ENCODE measurements around the gene TIMELESS. TPM values are rescaled to one million over a fixed set of nuclear protein-coding genes. Genes with fewer than 3 reads are reported as not detected.

The TIMELESS gene
- total RNA-seq, 6 experiments from 2014 or later: 8.0 to 10.8 (median 9.1) TPM

DNA sequence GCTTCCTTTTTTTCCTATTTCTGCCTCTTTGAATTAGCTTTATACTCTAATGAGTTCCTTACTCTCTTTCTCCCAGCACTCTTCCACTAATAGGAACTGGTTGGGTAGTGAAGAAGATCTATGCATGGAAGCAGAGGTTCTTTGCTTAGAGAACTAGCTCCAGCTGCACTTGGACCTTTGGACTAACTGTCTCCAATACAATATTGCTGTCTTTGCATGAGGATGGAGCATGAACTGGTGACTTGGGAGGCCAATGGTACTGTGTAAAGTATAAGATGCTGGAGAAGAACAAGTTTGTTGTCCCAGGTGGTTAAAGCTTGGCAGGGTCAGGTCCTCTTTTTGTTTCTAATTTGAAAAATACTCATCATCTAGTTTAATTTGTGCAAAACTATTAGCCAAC lies 41.1 kb upstream of the TIMELESS start:
- no peak for ATAC-seq
- intact Hi-C loops (cut with DNase I): no loop called here
- no peak for DNase-seq
- no peaks in the 10 kb centered on the region for H3K9me3 ChIP-seq
- TF ChIP-seq POLR2A (IDR thresholded peaks at IDR 0.05): no peak
- TF ChIP-seq CTCF (IDR thresholded peaks at IDR 0.05): no peak
- no peak overlapping the region for H3K4me3 ChIP-seq
- no peak overlapping the region for H3K27ac ChIP-seq
- H3K27me3 ChIP-seq: no peaks in the 10 kb centered on the region
- H3K4me1 ChIP-seq: peaks cover 0 to 10% (median 2%) of the 10 kb centered on the region in 4 donors
- H3K36me3 ChIP-seq: no peaks in the 10 kb centered on the region

DNA sequence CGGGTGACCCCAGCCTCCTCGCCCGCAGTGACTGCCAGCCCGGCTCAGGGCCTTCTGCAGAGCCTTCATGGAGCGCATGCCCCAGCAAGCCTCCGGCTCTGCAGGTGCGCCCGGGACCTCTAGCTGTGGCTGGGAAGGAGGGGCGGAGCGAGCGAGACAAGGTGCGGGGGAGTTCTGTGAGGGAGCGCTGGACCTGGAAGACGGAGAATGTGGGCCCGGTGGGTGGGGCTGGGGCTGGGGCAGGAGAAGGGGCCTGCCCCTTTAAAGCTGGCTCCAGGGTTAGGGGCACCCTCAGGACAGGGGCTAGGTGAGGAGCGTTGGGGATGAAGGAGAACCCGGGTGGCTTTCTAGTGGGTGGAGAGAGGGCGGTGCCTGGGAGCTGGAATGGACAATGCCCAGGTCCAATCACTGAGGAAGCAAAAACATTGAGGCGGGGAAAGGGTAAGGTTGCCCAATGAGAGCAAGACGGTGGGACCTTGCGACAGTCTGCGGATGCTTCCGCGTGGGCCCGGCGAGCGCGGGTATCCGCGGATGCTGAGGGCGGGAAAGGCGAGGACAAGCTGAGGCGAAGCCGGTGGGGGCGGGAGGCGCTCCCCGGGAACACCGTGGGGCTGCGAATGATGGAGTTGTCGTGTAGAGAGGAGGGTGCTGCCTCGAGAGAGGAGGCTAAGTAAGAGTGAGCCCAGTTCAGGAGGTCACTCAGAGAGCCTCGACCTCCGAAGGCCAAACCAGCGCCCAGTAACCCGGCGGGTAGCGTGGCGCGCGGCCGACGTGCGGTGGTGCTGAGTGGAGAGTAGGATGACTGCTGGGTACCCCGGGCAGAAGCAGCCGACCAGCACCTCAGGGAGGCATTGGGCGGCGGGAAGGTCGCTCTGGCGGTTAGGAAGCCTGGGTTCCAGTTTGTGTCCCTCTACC lies 39.1 kb upstream of the TIMELESS start, which contains the start of gene GLS2:
Gene GLS2 (minus strand): TSS at position 121 of the 915 bp plus-strand sequence. CDS start 43 bp downstream, at position 78.
- H3K4me1 ChIP-seq: peaks cover 0 to 14% (median 2%) of the 10 kb centered on the region in 4 donors
- WGBS (ENCODE audit: insufficient coverage, low coverage, low lambda C conversion rate, missing lambda C conversion rate): 10% methylated on average over 20 of the region's 59 CpGs
- no peaks in the 10 kb centered on the region for H3K36me3 ChIP-seq
- H3K4me3 ChIP-seq: peak within 1 kb of the TSS; percentile 63 to 85 (median 76)
- TF ChIP-seq CTCF (IDR thresholded peaks at IDR 0.05) (no peak), POLR2A (IDR thresholded peaks at IDR 0.05) (peak; percentile 66)
- DNase-seq (peak; percentile 75 to 94 (median 87)), ATAC-seq (peak; percentile 88 to 95 (median 90))
- no peaks in the 10 kb centered on the region for H3K27me3 ChIP-seq
- intact Hi-C loops (cut with DNase I): no loop called here
- H3K27ac ChIP-seq: peak within 1 kb of the TSS; percentile 14 to 92 (median 75)
- H3K9me3 ChIP-seq: no peaks in the 10 kb centered on the region

- intact Hi-C loops (cut with DNase I): no loop called here
- Histone ChIP-seq H3K27ac (peak overlapping the region; percentile 14 to 92 (median 75)), H3K36me3 (no peaks in the 10 kb centered on the region), H3K4me1 (peaks cover 0 to 14% (median 2%) of the 10 kb centered on the region in 4 donors), H3K27me3 (no peaks in the 10 kb centered on the region), H3K4me3 (peak overlapping the region; percentile 63 to 85 (median 76)), H3K9me3 (no peaks in the 10 kb centered on the region)
- ATAC-seq: peak; percentile 45 to 70 (median 65)
- 0% methylated on average over 1 of the region's 44 CpGs for WGBS (ENCODE audit: insufficient coverage, low coverage, low lambda C conversion rate, missing lambda C conversion rate)
- DNase-seq: peak; percentile 56 to 83 (median 82)
- TF ChIP-seq CTCF (IDR thresholded peaks at IDR 0.05): no peak
- no peak for TF ChIP-seq POLR2A (IDR thresholded peaks at IDR 0.05)
Measured at GRCh38 chr12:56487448-56488040, 38.3 kb upstream of the TIMELESS start.

- intact Hi-C loops (cut with DNase I): no loop called here
- no peaks in the 10 kb centered on the region for H3K36me3 ChIP-seq
- TF ChIP-seq POLR2A (IDR thresholded peaks at IDR 0.05) (no peak), CTCF (IDR thresholded peaks at IDR 0.05) (no peak)
- H3K9me3 ChIP-seq: no peaks in the 10 kb centered on the region
- peaks cover 0 to 20% (median 2%) of the 10 kb centered on the region in 4 donors for H3K4me1 ChIP-seq
- H3K27me3 ChIP-seq: no peaks in the 10 kb centered on the region
- ATAC-seq (peak in 2 of 4 donors; percentile 1 to 3), DNase-seq (no peak)
- H3K4me3 ChIP-seq: peak overlapping the region; percentile 63 to 85 (median 76)
- H3K27ac ChIP-seq: peak overlapping the region in 2 of 3 donors; percentile 75 to 92
- 51% methylated on average over 8 of the region's 12 CpGs for WGBS (ENCODE audit: insufficient coverage, low coverage, low lambda C conversion rate, missing lambda C conversion rate)
Measured at GRCh38 chr12:56486694-56487093, 37.5 kb upstream of the TIMELESS start.

Data from right lobe of liver (tissue), 6 donors.